Suprapubic skin (tissue), 4 donors: Measurements from ENCODE around the gene PRELP. TPM values are rescaled to one million over a fixed set of nuclear protein-coding genes. Genes with fewer than 3 reads are reported as not detected.

ENCODE experiments used
- DNase-seq, 2 donors: peaks; one replicate each; pipeline ENCODE4 v3.0.0-alpha.2; 2019; ENCODE audit warnings: low spot score in 2 of 2
- H3K27ac ChIP-seq: fragments of 200-600 bp; sonication (generic); one replicate; pipeline ENCODE4 v1.5.1; 2019
- H3K27me3 ChIP-seq: fragments of 200-600 bp; sonication (generic); one replicate; pipeline ENCODE4 v1.5.1; 2019
- H3K36me3 ChIP-seq: fragments of 200-600 bp; sonication (generic); one replicate; pipeline ENCODE4 v1.5.1; 2019
- H3K4me1 ChIP-seq: fragments of 200-600 bp; sonication (generic); one replicate; pipeline ENCODE4 v1.5.1; 2019
- H3K4me3 ChIP-seq: fragments of 200-600 bp; sonication (generic); one replicate; pipeline ENCODE4 v1.5.1; 2019; ENCODE audit warnings: mild to moderate bottlenecking
- H3K9me3 ChIP-seq: fragments of 200-600 bp; sonication (generic); one replicate; pipeline ENCODE4 v1.5.1; 2019
- CTCF ChIP-seq, 2 donors: fragments of 200-600 bp in 1 of 2; fragments of 450-650 bp in 1 of 2; sonication (generic) in 1 of 2; IDR thresholded peaks; one replicate each; pipeline ENCODE4 v1.5.1; 2016 to 2019; ENCODE audit warnings: antibody characterized with exemption in 2 of 2, mild to moderate bottlenecking in 1 of 2, moderate library complexity in 1 of 2
- EP300 ChIP-seq: sonication (generic); formaldehyde crosslinking; IDR thresholded peaks from one replicate; pipeline ENCODE4 v1.6.1; 2017; ENCODE audit warnings: antibody characterized with exemption
- POLR2A ChIP-seq, 2 donors: fragments of 450-650 bp; IDR thresholded peaks; one replicate each; pipeline ENCODE4 v1.6.1; 2017; ENCODE audit warnings: antibody characterized with exemption in 2 of 2, mild to moderate bottlenecking in 2 of 2, moderate library complexity in 2 of 2
- POLR2AphosphoS5 ChIP-seq, 3 donors: sonication (generic); formaldehyde crosslinking; IDR thresholded peaks; one replicate each; pipeline ENCODE4 v1.6.1; 2017; ENCODE audit warnings: antibody characterized with exemption in 3 of 3
- WGBS: methylation state at CpG from one replicate; pipeline ENCODE4 v1.1.5; 2018; 5-methylcytosine and 5-hydroxymethylcytosine counted together
- total RNA-seq, 4 donors: library from RNA; depleted of rRNA; stranded (reverse); fragments of >200 nt; gene quantifications; one replicate each; pipeline ENCODE4 v1.1.0, GENCODE V29; 2016

The PRELP gene
- total RNA-seq, 4 donors from 2014 or later: 6.4 to 34.7 (median 18.0) TPM

DNA sequence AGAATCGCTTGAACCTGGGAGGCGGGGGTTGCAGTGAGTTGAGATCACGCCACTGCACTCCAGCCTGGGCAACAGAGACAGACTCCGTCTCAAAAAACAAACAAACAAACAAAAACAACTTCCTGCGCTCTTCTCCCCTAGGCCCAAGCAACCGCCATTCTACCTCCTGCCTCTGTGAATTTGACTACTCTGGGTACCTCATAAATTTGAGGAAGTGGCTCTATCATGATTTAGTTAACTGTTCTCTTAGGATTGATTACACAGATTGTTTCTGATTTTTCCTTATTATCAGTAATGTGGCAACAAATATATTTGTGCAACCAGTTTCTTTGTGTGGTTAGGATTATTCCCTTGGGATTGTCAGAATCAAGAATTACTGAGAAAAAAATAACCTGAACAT, 48.1 kb downstream of the PRELP start:
- no peak overlapping the region for H3K27ac ChIP-seq

DNA sequence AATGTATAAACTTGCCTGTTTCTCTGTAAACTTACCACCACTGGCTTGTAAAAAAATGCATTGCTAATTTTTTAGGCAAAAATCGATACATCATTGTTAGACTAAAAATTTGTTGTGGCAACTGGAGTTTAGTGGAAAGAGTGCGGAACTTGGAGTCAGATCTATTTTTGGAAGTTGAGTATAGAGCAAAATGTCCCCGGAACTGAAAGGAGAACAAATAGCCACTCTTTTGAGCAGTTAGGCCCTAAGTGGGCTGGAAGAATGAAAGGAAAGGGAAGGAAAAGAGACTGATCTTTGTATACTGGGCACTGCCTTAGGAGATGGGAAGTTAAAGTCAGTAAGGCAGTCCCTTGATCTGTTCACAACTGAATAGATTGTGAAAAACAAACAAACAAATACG, 48.5 kb downstream of the PRELP start:
- no peaks in the 10 kb centered on the region for H3K9me3 ChIP-seq
- H3K36me3 ChIP-seq: no peaks in the 10 kb centered on the region
- no peak overlapping the region for H3K4me3 ChIP-seq
- TF ChIP-seq POLR2AphosphoS5 (IDR thresholded peaks at IDR 0.05) (no peak), POLR2A (IDR thresholded peaks at IDR 0.05) (no peak), CTCF (IDR thresholded peaks at IDR 0.05) (no peak), EP300 (no peak)
- peaks cover 65% of the 10 kb centered on the region for H3K4me1 ChIP-seq
- no peak for DNase-seq
- H3K27ac ChIP-seq: peak overlapping the region; percentile 17
- no peaks in the 10 kb centered on the region for H3K27me3 ChIP-seq
- WGBS: 77% methylated on average over 4 of the region's 4 CpGs

More for the DNA sequence above, 48.1 kb downstream of the PRELP start:
- no peaks in the 10 kb centered on the region for H3K9me3 ChIP-seq
- H3K4me3 ChIP-seq: no peak overlapping the region
- no peak for DNase-seq
- no peaks in the 10 kb centered on the region for H3K27me3 ChIP-seq
- TF ChIP-seq EP300 (no peak), CTCF (IDR thresholded peaks at IDR 0.05) (no peak), POLR2A (IDR thresholded peaks at IDR 0.05) (no peak), POLR2AphosphoS5 (IDR thresholded peaks at IDR 0.05) (no peak)
- WGBS: 96% methylated on average over 6 of the region's 6 CpGs
- H3K36me3 ChIP-seq: no peaks in the 10 kb centered on the region
- peaks cover 65% of the 10 kb centered on the region for H3K4me1 ChIP-seq

GRCh38 chr1:203524824-203525223, 49.2 kb downstream of the PRELP start:
- TF ChIP-seq EP300: no peak
- TF ChIP-seq POLR2AphosphoS5 (IDR thresholded peaks at IDR 0.05): no peak
- no peak for TF ChIP-seq CTCF (IDR thresholded peaks at IDR 0.05)
- TF ChIP-seq POLR2A (IDR thresholded peaks at IDR 0.05): no peak
- Histone ChIP-seq H3K27me3 (no peaks in the 10 kb centered on the region), H3K4me3 (no peak overlapping the region), H3K27ac (peak overlapping the region; percentile 17), H3K36me3 (no peaks in the 10 kb centered on the region), H3K4me1 (peaks cover 58% of the 10 kb centered on the region), H3K9me3 (no peaks in the 10 kb centered on the region)
- 91% methylated on average over 4 of the region's 4 CpGs for WGBS
- DNase-seq: no peak

- TF ChIP-seq CTCF (IDR thresholded peaks at IDR 0.05) (no peak), POLR2AphosphoS5 (IDR thresholded peaks at IDR 0.05) (no peak), POLR2A (IDR thresholded peaks at IDR 0.05) (no peak), EP300 (no peak)
- no peaks in the 10 kb centered on the region for H3K9me3 ChIP-seq
- peak overlapping the region; percentile 46 for H3K27ac ChIP-seq
- DNase-seq: no peak
- H3K4me3 ChIP-seq: no peak overlapping the region
- WGBS: 87% methylated on average over 3 of the region's 3 CpGs
- no peaks in the 10 kb centered on the region for H3K27me3 ChIP-seq
- H3K36me3 ChIP-seq: no peaks in the 10 kb centered on the region
- H3K4me1 ChIP-seq: peaks cover 50% of the 10 kb centered on the region
Observed at GRCh38 chr1:203525685-203526084, 50.1 kb downstream of the PRELP start.

DNA sequence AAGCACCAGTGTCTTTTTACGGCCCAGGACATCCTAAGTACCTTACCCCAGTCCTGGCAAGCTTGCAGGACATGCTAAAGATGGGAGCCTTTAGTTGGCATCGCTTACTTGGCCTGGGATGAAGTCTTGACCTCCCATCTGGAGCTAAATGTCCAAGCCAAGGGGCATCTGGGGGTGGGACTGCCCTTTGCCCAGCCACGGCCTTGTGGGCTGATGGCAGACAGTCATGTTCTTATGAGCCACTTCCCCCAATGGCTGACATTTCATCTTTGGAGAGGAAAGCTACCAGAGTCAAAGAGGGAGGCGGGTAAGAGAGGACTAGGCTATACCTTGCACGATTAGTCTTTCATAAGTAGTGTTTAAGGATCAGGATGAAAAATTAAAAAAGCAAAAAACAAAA, 50.5 kb downstream of the PRELP start:
- H3K27me3 ChIP-seq: no peaks in the 10 kb centered on the region
- H3K4me3 ChIP-seq: no peak overlapping the region
- no peaks in the 10 kb centered on the region for H3K36me3 ChIP-seq
- H3K4me1 ChIP-seq: peaks cover 45% of the 10 kb centered on the region
- peak overlapping the region; percentile 46 for H3K27ac ChIP-seq
- no peaks in the 10 kb centered on the region for H3K9me3 ChIP-seq
- TF ChIP-seq CTCF (IDR thresholded peaks at IDR 0.05) (no peak), POLR2AphosphoS5 (IDR thresholded peaks at IDR 0.05) (no peak), EP300 (no peak), POLR2A (IDR thresholded peaks at IDR 0.05) (no peak)
- 84% methylated on average over 5 of the region's 5 CpGs for WGBS
- DNase-seq: no peak
